ENCODE measurements around the gene GARS1. TPM values are rescaled to one million over a fixed set of nuclear protein-coding genes. Genes with fewer than 3 reads are reported as not detected.
A peak's percentile ranks its signal among the peaks of the same experiment; 100 is the strongest.

Gene GARS1
- total RNA-seq, 6 experiments from 2014 or later: 31.4 to 155 (median 44.7) TPM

GRCh38 chr7:30678805-30679204, 84.1 kb downstream of the GARS1 start:
- ATAC-seq: no peak
- TF ChIP-seq CTCF (IDR thresholded peaks at IDR 0.05) (no peak), POLR2A (IDR thresholded peaks at IDR 0.05) (no peak)
- H3K27me3 ChIP-seq: peaks cover 0 to 7% of the 10 kb centered on the region in 2 donors
- DNase-seq: no peak
- no peak overlapping the region for H3K4me3 ChIP-seq
- no peaks in the 10 kb centered on the region for H3K36me3 ChIP-seq
- intact Hi-C loops (cut with DNase I): no loop called here
- H3K27ac ChIP-seq: no peak overlapping the region
- no peaks in the 10 kb centered on the region for H3K9me3 ChIP-seq
- 83% methylated on average over 2 of the region's 2 CpGs for WGBS (ENCODE audit: insufficient coverage, low coverage, low lambda C conversion rate, missing lambda C conversion rate)
- H3K4me1 ChIP-seq: peaks cover 0 to 10% (median 3%) of the 10 kb centered on the region in 4 donors

GRCh38 chr7:30679664-30680063, 85.0 kb downstream of the GARS1 start:
- TF ChIP-seq POLR2A (IDR thresholded peaks at IDR 0.05) (no peak), CTCF (IDR thresholded peaks at IDR 0.05) (no peak)
- peaks cover 0 to 7% of the 10 kb centered on the region in 2 donors for H3K27me3 ChIP-seq
- 15% methylated on average over 2 of the region's 2 CpGs for WGBS (ENCODE audit: insufficient coverage, low coverage, low lambda C conversion rate, missing lambda C conversion rate)

GRCh38 chr7:30681331-30681797, 86.7 kb downstream of the GARS1 start:
- 0% methylated on average over 4 of the region's 16 CpGs for WGBS (ENCODE audit: insufficient coverage, low coverage, low lambda C conversion rate, missing lambda C conversion rate)
- DNase-seq (no peak), ATAC-seq (no peak)
- intact Hi-C loops (cut with DNase I): no loop called here
- Histone ChIP-seq H3K36me3 (no peaks in the 10 kb centered on the region), H3K27ac (no peak overlapping the region), H3K4me1 (peaks cover 0 to 10% (median 3%) of the 10 kb centered on the region in 4 donors), H3K4me3 (peak overlapping the region in 1 of 3 donors; percentile 37), H3K27me3 (peaks cover 0 to 7% of the 10 kb centered on the region in 2 donors), H3K9me3 (no peaks in the 10 kb centered on the region)
- TF ChIP-seq CTCF (IDR thresholded peaks at IDR 0.05): no peak
- no peak for TF ChIP-seq POLR2A (IDR thresholded peaks at IDR 0.05)

More at GRCh38 chr7:30679664-30680063, 85.0 kb downstream of the GARS1 start:
- Histone ChIP-seq H3K27ac (no peak overlapping the region), H3K4me3 (no peak overlapping the region), H3K9me3 (no peaks in the 10 kb centered on the region), H3K36me3 (no peaks in the 10 kb centered on the region), H3K4me1 (peaks cover 0 to 10% (median 3%) of the 10 kb centered on the region in 4 donors)
- ATAC-seq: no peak
- no peak for DNase-seq
- intact Hi-C loops (cut with DNase I): no loop called here

- H3K36me3 ChIP-seq: no peaks in the 10 kb centered on the region
- ATAC-seq: peak; percentile 17 to 38 (median 21)
- intact Hi-C loops (cut with DNase I): no loop called here
- TF ChIP-seq POLR2A (IDR thresholded peaks at IDR 0.05) (no peak), CTCF (IDR thresholded peaks at IDR 0.05) (no peak)
- H3K9me3 ChIP-seq: no peaks in the 10 kb centered on the region
- H3K4me3 ChIP-seq: peak overlapping the region; percentile 8 to 37 (median 21)
- peaks cover 0 to 7% of the 10 kb centered on the region in 2 donors for H3K27me3 ChIP-seq
- H3K27ac ChIP-seq: no peak overlapping the region
- no peak for DNase-seq
- WGBS (ENCODE audit: insufficient coverage, low coverage, low lambda C conversion rate, missing lambda C conversion rate): no CpG with 5 or more reads among the region's 40 CpGs
- peaks cover 0 to 10% (median 3%) of the 10 kb centered on the region in 4 donors for H3K4me1 ChIP-seq
Observed at GRCh38 chr7:30681815-30682211, 87.1 kb downstream of the GARS1 start.

Data from right lobe of liver (tissue), 6 donors.